Right lobe of liver (tissue), 4 donors: ENCODE results near the gene AXIN1.

Experiments
- POLR2A ChIP-seq: fragments of 450-650 bp; IDR thresholded peaks from one replicate; pipeline ENCODE4 v1.6.1; 2017; ENCODE audit warnings: antibody characterized with exemption, mild to moderate bottlenecking
- TF ChIP-seq, protein P1 (sequence below), 4 donors: fragments of 200-600 bp in 3 of 4; fragments of 450-650 bp in 1 of 4; IDR thresholded peaks; one replicate each; pipeline versions ENCODE4 v1.5.1 to v1.8.0; 2016 to 2022; ENCODE audit warnings: antibody characterized with exemption in 4 of 4, mild to moderate bottlenecking in 2 of 4
- donor health status: DM: no; HTN: no; CAD: no.
- donor health status: DM: no; HTN: no; CAD: no.
- donor health status: DM: no; HTN: yes; CAD: no.

DNA sequence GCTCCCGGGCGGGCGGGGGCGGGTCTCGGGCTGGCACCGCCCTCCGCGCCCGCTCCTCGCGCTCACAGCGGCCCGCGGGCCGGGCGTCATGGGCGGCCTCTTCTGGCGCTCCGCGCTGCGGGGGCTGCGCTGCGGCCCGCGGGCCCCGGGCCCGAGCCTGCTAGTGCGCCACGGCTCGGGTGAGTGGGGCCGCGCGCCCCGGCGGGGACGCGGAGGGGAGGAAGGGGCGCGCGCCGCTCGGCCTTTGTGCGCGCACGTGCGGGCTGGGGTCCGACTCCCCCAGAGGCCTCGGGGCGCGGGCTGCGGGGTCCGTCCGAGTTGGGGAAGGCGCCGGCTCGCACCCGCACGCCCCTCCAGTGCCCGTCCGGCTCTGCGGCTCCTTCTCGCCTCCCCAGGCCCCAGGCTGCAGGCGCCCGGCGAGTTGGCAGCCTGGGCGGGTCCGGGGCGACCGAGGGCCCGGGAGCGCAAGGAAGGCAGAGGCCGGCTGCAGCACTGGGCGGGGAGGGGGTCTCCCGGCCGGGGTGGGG, 44.7 kb upstream of the AXIN1 start, which contains the start of gene NME4:
- TF ChIP-seq, protein P1, sequence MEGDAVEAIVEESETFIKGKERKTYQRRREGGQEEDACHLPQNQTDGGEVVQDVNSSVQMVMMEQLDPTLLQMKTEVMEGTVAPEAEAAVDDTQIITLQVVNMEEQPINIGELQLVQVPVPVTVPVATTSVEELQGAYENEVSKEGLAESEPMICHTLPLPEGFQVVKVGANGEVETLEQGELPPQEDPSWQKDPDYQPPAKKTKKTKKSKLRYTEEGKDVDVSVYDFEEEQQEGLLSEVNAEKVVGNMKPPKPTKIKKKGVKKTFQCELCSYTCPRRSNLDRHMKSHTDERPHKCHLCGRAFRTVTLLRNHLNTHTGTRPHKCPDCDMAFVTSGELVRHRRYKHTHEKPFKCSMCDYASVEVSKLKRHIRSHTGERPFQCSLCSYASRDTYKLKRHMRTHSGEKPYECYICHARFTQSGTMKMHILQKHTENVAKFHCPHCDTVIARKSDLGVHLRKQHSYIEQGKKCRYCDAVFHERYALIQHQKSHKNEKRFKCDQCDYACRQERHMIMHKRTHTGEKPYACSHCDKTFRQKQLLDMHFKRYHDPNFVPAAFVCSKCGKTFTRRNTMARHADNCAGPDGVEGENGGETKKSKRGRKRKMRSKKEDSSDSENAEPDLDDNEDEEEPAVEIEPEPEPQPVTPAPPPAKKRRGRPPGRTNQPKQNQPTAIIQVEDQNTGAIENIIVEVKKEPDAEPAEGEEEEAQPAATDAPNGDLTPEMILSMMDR (IDR thresholded peaks at IDR 0.05), result no peak
- no peak for TF ChIP-seq POLR2A
